Measurements from ENCODE around the gene RASGRP1. TPM values are rescaled to one million over a fixed set of nuclear protein-coding genes. Genes with fewer than 3 reads are reported as not detected.

The RASGRP1 gene
- total and polyA plus RNA-seq, 10 of the 15 experiments (the other 5 are each of a cell fraction or from before 2014, with no cell fraction given): 5.6 to 234 (median 20.9) TPM

- H2AFZ ChIP-seq (ENCODE audit: control insufficient read depth, low read depth, low read length): no peak overlapping the region
- TF ChIP-seq SUPT20H (IDR thresholded peaks at IDR 0.05; ENCODE audit: borderline replicate concordance, control insufficient read depth, low read depth, low read length) (no peak), JUNB (IDR thresholded peaks at IDR 0.05) (no peak), SREBF2 (IDR thresholded peaks at IDR 0.05; ENCODE audit: low read length) (no peak), ZNF207 (IDR thresholded peaks at IDR 0.05; ENCODE audit: borderline replicate concordance) (no peak), USF1 (IDR thresholded peaks at IDR 0.05; ENCODE audit: borderline replicate concordance, extremely low read length, insufficient read depth, low read depth, low read length) (no peak), MEF2B (IDR thresholded peaks at IDR 0.05; ENCODE audit: partially characterized antibody, poor library complexity, severe bottlenecking) (no peak), HDAC6 (IDR thresholded peaks at IDR 0.05; ENCODE audit: unreplicated experiment) (no peak), KLF5 (IDR thresholded peaks at IDR 0.05; ENCODE audit: partially characterized antibody) (no peak), SKIL (IDR thresholded peaks at IDR 0.05; ENCODE audit: low read depth, poor library complexity, severe bottlenecking) (no peak), ZBED1 (IDR thresholded peaks at IDR 0.05; ENCODE audit: borderline replicate concordance) (no peak), E2F4 (IDR thresholded peaks at IDR 0.05; ENCODE audit: low read depth, low read length) (no peak), EED (IDR thresholded peaks at IDR 0.05; ENCODE audit: low read depth) (no peak), FOXK2 (IDR thresholded peaks at IDR 0.05) (no peak), TAF1 (IDR thresholded peaks at IDR 0.05; ENCODE audit: borderline replicate concordance, low read depth, low read length) (no peak), BCL11A (IDR thresholded peaks at IDR 0.05; ENCODE audit: low read depth, low read length) (no peak), PAX8 (IDR thresholded peaks at IDR 0.05) (no peak), ZBTB33 (IDR thresholded peaks at IDR 0.05) (no peak), RFX5 (IDR thresholded peaks at IDR 0.05; ENCODE audit: low read depth, low read length) (no peak), NRF1 (conservative IDR thresholded peaks at IDR 0.05; ENCODE audit: low read depth, low read length) (no peak)
Measured at GRCh38 chr15:38477637-38478036, 87.0 kb downstream of the RASGRP1 start.

More at GRCh38 chr15:38477637-38478036, 87.0 kb downstream of the RASGRP1 start:
- Histone ChIP-seq H3K4me1 (ENCODE audit: control insufficient read depth, insufficient read depth, low read length) (no peaks in the 10 kb centered on the region), H3K4me2 (ENCODE audit: control insufficient read depth, insufficient read depth) (no peak overlapping the region), H3K27ac (ENCODE audit: control insufficient read depth, insufficient read depth) (no peak overlapping the region), H3K9me3 (replicated peaks; ENCODE audit: control insufficient read depth, insufficient read depth, low read length) (no peaks in the 10 kb centered on the region), H4K20me1 (ENCODE audit: control insufficient read depth, insufficient read depth) (no peaks in the 10 kb centered on the region), H3K9ac (ENCODE audit: control insufficient read depth, insufficient read depth, low read length) (no peak overlapping the region), H3K79me2 (ENCODE audit: control insufficient read depth, insufficient read depth, low read length) (no peaks in the 10 kb centered on the region), H3K4me3 (no peak overlapping the region), H3K27me3 (replicated peaks in 1 of 2; ENCODE audit: control insufficient read depth in 2 of 2, insufficient read depth in 2 of 2, low read length in 1 of 2) (no peaks in the 10 kb centered on the region), H3K36me3 (ENCODE audit: control insufficient read depth in 2 of 2, insufficient read depth in 2 of 2, low read length in 1 of 2) (peaks cover 3 to 26% of the 10 kb centered on the region in 2 experiments; a peak in 3 of 4 replicates)
- CTCF ChIA-PET: interaction anchor here (0.7 to 7.2 kb wide), 7 partner anchors 8 to 221 kb away, joined by 3 to 219 read pairs (median 5); no protein-coding TSS in a partner anchor
- intact Hi-C loops (cut with micrococcal nuclease; ENCODE audit: unreplicated experiment) (no loop called here), in situ Hi-C loops (cut with MboI) (no loop called here)
- FAIRE-seq (no peak), DNase-seq (ENCODE audit: low read depth, low spot score) (no peak), ATAC-seq (no peak)
- POLR2A ChIA-PET: interaction anchor here (2.4 kb wide), 1 partner anchor 213 kb away, joined by 8 read pairs; no protein-coding TSS in a partner anchor
- no TSS peak for BruUV-seq (replicated peaks)
- WGBS (ENCODE audit: insufficient coverage, insufficient replicate concordance, low lambda C conversion rate, missing lambda C conversion rate): 99% methylated on average over 4 of the region's 4 CpGs
- RAD21 ChIA-PET (ENCODE audit: unreplicated experiment): interaction anchor here (0.9 to 7.2 kb wide), 8 partner anchors 17 to 221 kb away, joined by 3 to 148 read pairs (median 4); no protein-coding TSS in a partner anchor
- SMC1A ChIA-PET (ENCODE audit: uncharacterized antibody, unreplicated experiment): interaction anchor here (0.7 to 7.2 kb wide), 12 partner anchors 8 to 222 kb away, joined by 3 to 138 read pairs (median 6); no protein-coding TSS in a partner anchor

All from GM12878 (cell line).